MM.1S (cell line): ENCODE data around the gene BLM.

Experiments
- DNase-seq: peaks from one replicate; pipeline ENCODE4 v3.0.0-alpha.2; 2015
- H2AFZ ChIP-seq: fragments of 300-600 bp; sonication (generic); 2 replicates; pipeline ENCODE4 v1.6.0; 2016; ENCODE audit warnings: antibody characterized with exemption, low read length
- H3F3A ChIP-seq: fragments of 300-600 bp; sonication (generic); 2 replicates; pipeline ENCODE4 v1.6.1; 2016; ENCODE audit warnings: mild to moderate bottlenecking, antibody characterized with exemption, low read length, moderate library complexity, mixed read lengths; ENCODE audit not compliant: insufficient read depth
- H3K27ac ChIP-seq: fragments of 300-600 bp; sonication (generic); 2 replicates; pipeline ENCODE4 v1.5.1; 2016; ENCODE audit warnings: mild to moderate bottlenecking, low read length
- H3K27me3 ChIP-seq: fragments of 300-600 bp; sonication (generic); replicated peaks from 2 replicates; pipeline ENCODE4 v1.6.0; 2016; ENCODE audit warnings: low read length; ENCODE audit not compliant: insufficient read depth
- H3K36me3 ChIP-seq: fragments of 300-600 bp; sonication (generic); replicated peaks from 2 replicates; pipeline ENCODE4 v1.6.1; 2016; ENCODE audit warnings: mild to moderate bottlenecking, low read length, mixed read lengths; ENCODE audit not compliant: insufficient read depth
- H3K4me1 ChIP-seq: fragments of 300-600 bp; sonication (generic); 2 replicates; pipeline ENCODE4 v1.6.1; 2016; ENCODE audit warnings: low read length, mixed read lengths
- H3K4me2 ChIP-seq: fragments of 300-600 bp; sonication (generic); 2 replicates; pipeline ENCODE4 v1.6.0; 2016; ENCODE audit warnings: low read depth, low read length
- H3K4me3 ChIP-seq: fragments of 300-600 bp; sonication (generic); 2 replicates; pipeline ENCODE4 v1.5.1; 2016; ENCODE audit warnings: low read length, mixed read lengths
- H3K79me2 ChIP-seq: fragments of 300-600 bp; sonication (generic); 2 replicates; pipeline ENCODE4 v1.6.1; 2016; ENCODE audit warnings: mixed run types, low read length, mixed read lengths
- H3K9ac ChIP-seq: fragments of 300-600 bp; sonication (generic); 2 replicates; pipeline ENCODE4 v1.6.1; 2016; ENCODE audit warnings: low read length, mixed read lengths
- H3K9me2 ChIP-seq: fragments of 300-600 bp; sonication (generic); replicated peaks from 2 replicates; pipeline ENCODE4 v1.6.1; 2016; ENCODE audit warnings: mild to moderate bottlenecking, low read length, mixed read lengths; ENCODE audit not compliant: insufficient read depth
- H3K9me3 ChIP-seq: fragments of 300-600 bp; sonication (generic); replicated peaks from 2 replicates; pipeline ENCODE4 v1.6.1; 2016; ENCODE audit warnings: mild to moderate bottlenecking, low read length, mixed read lengths; ENCODE audit not compliant: insufficient read depth
- H4K20me1 ChIP-seq: fragments of 300-600 bp; sonication (generic); 2 replicates; pipeline ENCODE4 v1.6.1; 2016; ENCODE audit warnings: mild to moderate bottlenecking, low read length, moderate library complexity, mixed read lengths; ENCODE audit not compliant: insufficient read depth
- CTCF ChIP-seq: fragments of 300-600 bp; sonication (generic); IDR thresholded peaks from 2 replicates; pipeline ENCODE4 v1.5.1; 2016; ENCODE audit warnings: antibody characterized with exemption, low read length, mixed read lengths
- EZH2 ChIP-seq: fragments of 300-600 bp; sonication (generic); optimal IDR thresholded peaks from 2 replicates; pipeline ENCODE3; 2017; ENCODE audit warnings: low read depth, mild to moderate bottlenecking, antibody characterized with exemption, low read length, mixed read lengths
- EZH2phosphoT487 ChIP-seq: fragments of 300-600 bp; sonication (generic); IDR thresholded peaks from 2 replicates; pipeline ENCODE4 v1.6.1; 2018; ENCODE audit warnings: antibody characterized with exemption, low read length

Gene BLM

GRCh38 chr15:90756916-90757315 is 39.8 kb downstream of the BLM start:
- H3K4me3 ChIP-seq: no peak overlapping the region
- H3K36me3 ChIP-seq: no peaks in the 10 kb centered on the region
- no peak overlapping the region for H2AFZ ChIP-seq
- no peak for DNase-seq
- no peaks in the 10 kb centered on the region for H4K20me1 ChIP-seq
- H3K27me3 ChIP-seq: no peaks in the 10 kb centered on the region
- no peaks in the 10 kb centered on the region for H3K9me3 ChIP-seq
- TF ChIP-seq CTCF (no peak), EZH2 (no peak), EZH2phosphoT487 (no peak)
- H3F3A ChIP-seq: no peaks in the 10 kb centered on the region
- no peak overlapping the region for H3K4me2 ChIP-seq
- H3K27ac ChIP-seq: no peak overlapping the region
- no peaks in the 10 kb centered on the region for H3K79me2 ChIP-seq
- no peak overlapping the region for H3K9ac ChIP-seq
- no peaks in the 10 kb centered on the region for H3K4me1 ChIP-seq
- H3K9me2 ChIP-seq: no peaks in the 10 kb centered on the region

- Histone ChIP-seq H3K9me2 (no peaks in the 10 kb centered on the region), H3K9me3 (no peaks in the 10 kb centered on the region), H3K27ac (no peak overlapping the region), H4K20me1 (no peaks in the 10 kb centered on the region), H3K4me1 (no peaks in the 10 kb centered on the region), H3K36me3 (no peaks in the 10 kb centered on the region), H3K27me3 (no peaks in the 10 kb centered on the region), H3K4me2 (no peak overlapping the region), H3K9ac (no peak overlapping the region), H2AFZ (no peak overlapping the region), H3K79me2 (no peaks in the 10 kb centered on the region), H3K4me3 (no peak overlapping the region), H3F3A (no peaks in the 10 kb centered on the region)
- no peak for DNase-seq
- TF ChIP-seq EZH2phosphoT487: no peak
- no peak for TF ChIP-seq CTCF
- TF ChIP-seq EZH2: no peak
Observed at GRCh38 chr15:90757461-90757860, 40.3 kb downstream of the BLM start.

GRCh38 chr15:90760661-90761232 is 43.6 kb downstream of the BLM start:
- TF ChIP-seq EZH2 (no peak), CTCF (no peak), EZH2phosphoT487 (no peak)
- no peaks in the 10 kb centered on the region for H3K27me3 ChIP-seq
- H3K4me3 ChIP-seq: no peak overlapping the region
- no peak overlapping the region for H3K4me2 ChIP-seq
- H3K79me2 ChIP-seq: no peaks in the 10 kb centered on the region
- H3K4me1 ChIP-seq: no peaks in the 10 kb centered on the region
- H4K20me1 ChIP-seq: no peaks in the 10 kb centered on the region
- H3K36me3 ChIP-seq: no peaks in the 10 kb centered on the region; the same call in 1 of the 2 replicates
- no peak overlapping the region for H3K9ac ChIP-seq
- H3F3A ChIP-seq: no peaks in the 10 kb centered on the region
- H3K9me3 ChIP-seq: no peaks in the 10 kb centered on the region
- H3K27ac ChIP-seq: no peak overlapping the region
- no peak overlapping the region for H2AFZ ChIP-seq
- DNase-seq: no peak
- H3K9me2 ChIP-seq: no peaks in the 10 kb centered on the region
